Mesenchymal stem cell (in vitro differentiated cells and primary cell): ENCODE data around the gene ROCK2.

Experiments
- DNase-seq: peaks from one replicate; pipeline ENCODE4 v3.0.0-alpha.2; 2013
- H2AFZ ChIP-seq: one replicate; pipeline ENCODE4 v1.6.1; 2013; ENCODE audit warnings: low read depth, mild to moderate bottlenecking, control low read depth, inconsistent platforms, low read length, moderate library complexity
- H2AK5ac ChIP-seq: 2 replicates; pipeline ENCODE4 v1.6.1; 2013; ENCODE audit warnings: low read length, moderate library complexity, mild to moderate bottlenecking, inconsistent platforms; ENCODE audit not compliant: severe bottlenecking
- H2BK120ac ChIP-seq: one replicate; pipeline ENCODE4 v1.6.1; 2013; ENCODE audit warnings: low read depth, mild to moderate bottlenecking, inconsistent platforms, low read length, moderate library complexity
- H2BK12ac ChIP-seq, 2 experiments: one replicate each; pipeline ENCODE4 v1.6.1; 2013; ENCODE audit warnings: inconsistent platforms in 2 of 2, low read length in 2 of 2, mild to moderate bottlenecking in 2 of 2, moderate library complexity in 2 of 2, control low read depth in 1 of 2
- H2BK15ac ChIP-seq: one replicate; pipeline ENCODE4 v1.6.1; 2013; ENCODE audit warnings: mild to moderate bottlenecking, low read depth, inconsistent platforms; ENCODE audit not compliant: poor library complexity, severe bottlenecking
- H2BK5ac ChIP-seq: 2 replicates; pipeline ENCODE4 v1.6.1; 2013; ENCODE audit warnings: low read depth, mild to moderate bottlenecking, low read length, control low read depth, inconsistent platforms; ENCODE audit not compliant: poor library complexity, severe bottlenecking
- H3K14ac ChIP-seq, 2 experiments: one replicate each; pipeline ENCODE4 v1.6.1; 2013; ENCODE audit warnings: inconsistent platforms in 2 of 2, low read length in 2 of 2, control low read depth in 1 of 2, mild to moderate bottlenecking in 1 of 2, moderate library complexity in 1 of 2
- H3K18ac ChIP-seq, 2 experiments: one replicate each; pipeline ENCODE4 v1.6.1; 2013; ENCODE audit warnings: inconsistent platforms in 2 of 2, low read length in 2 of 2, control low read depth in 1 of 2, low read depth in 1 of 2, mild to moderate bottlenecking in 1 of 2
- H3K23ac ChIP-seq, 2 experiments: one replicate each; pipeline ENCODE4 v1.6.1; 2013; ENCODE audit warnings: inconsistent platforms in 2 of 2, low read length in 2 of 2, mild to moderate bottlenecking in 2 of 2, moderate library complexity in 2 of 2, control low read depth in 1 of 2
- H3K27ac ChIP-seq: 2 replicates; pipeline ENCODE4 v1.5.1; 2013; ENCODE audit warnings: mild to moderate bottlenecking, moderate library complexity, low read length, control low read depth, inconsistent platforms; ENCODE audit not compliant: poor library complexity, severe bottlenecking
- H3K27me3 ChIP-seq, 2 experiments: 2 replicates each; pipeline versions ENCODE4 v1.6.1 to v1.7.0; 2013; ENCODE audit warnings: low read length in 2 of 2, mild to moderate bottlenecking in 2 of 2, moderate library complexity in 2 of 2, control low read depth in 1 of 2, inconsistent platforms in 1 of 2; ENCODE audit not compliant: control insufficient read depth in 1 of 2, insufficient read depth in 1 of 2
- H3K36me3 ChIP-seq, 2 experiments: 2 replicates each; pipeline versions ENCODE4 v1.6.1 to v1.7.0; 2013; ENCODE audit warnings: low read length in 2 of 2, control low read depth in 1 of 2, inconsistent platforms in 1 of 2, low read depth in 1 of 2, mild to moderate bottlenecking in 1 of 2; ENCODE audit not compliant: insufficient read depth in 2 of 2, control insufficient read depth in 1 of 2
- H3K4ac ChIP-seq, 2 experiments: one replicate each; pipeline ENCODE4 v1.6.1; 2013; ENCODE audit warnings: inconsistent platforms in 2 of 2, low read length in 2 of 2, mild to moderate bottlenecking in 2 of 2, moderate library complexity in 2 of 2, control low read depth in 1 of 2, low read depth in 1 of 2
- H3K4me1 ChIP-seq: 2 replicates; pipeline ENCODE4 v1.6.1; 2013; ENCODE audit warnings: low read depth, low read length, control low read depth; ENCODE audit not compliant: control insufficient read depth, insufficient read depth
- H3K4me2 ChIP-seq: 2 replicates; pipeline ENCODE4 v1.6.1; 2013; ENCODE audit warnings: low read length, mild to moderate bottlenecking, inconsistent platforms; ENCODE audit not compliant: poor library complexity, severe bottlenecking
- H3K4me3 ChIP-seq, 2 experiments: 2 replicates each; pipeline versions ENCODE4 v1.5.1 to v1.7.0; 2013; ENCODE audit warnings: low read length in 2 of 2, mild to moderate bottlenecking in 2 of 2, control low read depth in 1 of 2, low read depth in 1 of 2; ENCODE audit not compliant: insufficient read depth in 1 of 2
- H3K79me1 ChIP-seq: replicated peaks from 2 replicates; pipeline ENCODE4 v1.6.1; 2013; ENCODE audit warnings: mild to moderate bottlenecking, control low read depth, low read length, inconsistent platforms; ENCODE audit not compliant: poor library complexity, severe bottlenecking
- H3K9ac ChIP-seq: 2 replicates; pipeline ENCODE4 v1.7.0; 2013; ENCODE audit warnings: mild to moderate bottlenecking, low read length, moderate library complexity
- H3K9me3 ChIP-seq: 2 replicates; pipeline ENCODE4 v1.7.0; 2013; ENCODE audit warnings: mild to moderate bottlenecking, low read length; ENCODE audit not compliant: control insufficient read depth
- H4K8ac ChIP-seq: one replicate; pipeline ENCODE4 v1.6.1; 2013; ENCODE audit warnings: inconsistent platforms, mild to moderate bottlenecking, low read length, moderate library complexity
- H4K91ac ChIP-seq: one replicate; pipeline ENCODE4 v1.6.1; 2013; ENCODE audit warnings: mild to moderate bottlenecking, low read length, inconsistent platforms
- WGBS: methylation state at CpG from one replicate; pipeline ENCODE4 v1.1.7; 2013; ENCODE audit warnings: mixed read lengths; 5-methylcytosine and 5-hydroxymethylcytosine counted together

ROCK2 gene

GRCh38 chr2:11367170-11367730, 22.8 kb upstream of the ROCK2 start:
- no peak overlapping the region for H3K9ac ChIP-seq
- H3K18ac ChIP-seq: no peak overlapping the region
- H3K4me1 ChIP-seq: no peaks in the 10 kb centered on the region
- H3K27me3 ChIP-seq: no peaks in the 10 kb centered on the region
- H3K4ac ChIP-seq: no peak overlapping the region
- H3K9me3 ChIP-seq: no peaks in the 10 kb centered on the region
- H2BK120ac ChIP-seq: no peak overlapping the region
- no CpG with 5 or more reads among the region's 1 CpG for WGBS
- no peak overlapping the region for H3K14ac ChIP-seq
- no peak overlapping the region for H2BK5ac ChIP-seq
- no peak overlapping the region for H2AK5ac ChIP-seq
- no peak overlapping the region for H3K23ac ChIP-seq
- no peak overlapping the region for H4K8ac ChIP-seq
- no peak for DNase-seq
- no peaks in the 10 kb centered on the region for H3K36me3 ChIP-seq
- no peaks in the 10 kb centered on the region for H3K79me1 ChIP-seq
- H2AFZ ChIP-seq: no peak overlapping the region
- H4K91ac ChIP-seq: no peak overlapping the region
- no peak overlapping the region for H3K4me3 ChIP-seq
- no peak overlapping the region for H2BK12ac ChIP-seq
- no peak overlapping the region for H2BK15ac ChIP-seq
- no peak overlapping the region for H3K4me2 ChIP-seq
- H3K27ac ChIP-seq: no peak overlapping the region

GRCh38 chr2:11366326-11366741, 21.9 kb upstream of the ROCK2 start:
- DNase-seq: no peak
- H3K4ac ChIP-seq: no peak overlapping the region
- no CpG with 5 or more reads among the region's 5 CpGs for WGBS

GRCh38 chr2:11365096-11365879, 20.9 kb upstream of the ROCK2 start:
- Histone ChIP-seq H2AK5ac (no peak overlapping the region), H2BK12ac (peak overlapping the region in 1 of 2 experiments; percentile 51), H2BK120ac (peak overlapping the region; percentile 27), H3K14ac (no peak overlapping the region), H4K91ac (peak overlapping the region; percentile 80), H3K36me3 (no peaks in the 10 kb centered on the region), H3K9ac (no peak overlapping the region), H3K4me3 (no peak overlapping the region), H3K4me2 (no peak overlapping the region), H3K27me3 (no peaks in the 10 kb centered on the region), H3K9me3 (no peaks in the 10 kb centered on the region), H2AFZ (peak overlapping the region; percentile 1), H3K79me1 (no peaks in the 10 kb centered on the region), H3K4ac (peak overlapping the region in 1 of 2 experiments; percentile 53), H4K8ac (peak overlapping the region; percentile 98), H3K4me1 (no peaks in the 10 kb centered on the region), H2BK5ac (no peak overlapping the region), H3K23ac (peak overlapping the region in 1 of 2 experiments; percentile 5), H3K18ac (peak overlapping the region; percentile 42 to 75), H2BK15ac (peak overlapping the region; percentile 28), H3K27ac (no peak overlapping the region)
- no peak for DNase-seq
- 42% methylated on average over 7 of the region's 7 CpGs for WGBS

More at GRCh38 chr2:11366326-11366741, 21.9 kb upstream of the ROCK2 start:
- Histone ChIP-seq H3K9me3 (no peaks in the 10 kb centered on the region), H3K23ac (no peak overlapping the region), H2AFZ (no peak overlapping the region), H2BK15ac (no peak overlapping the region), H3K27ac (no peak overlapping the region), H2BK12ac (no peak overlapping the region), H3K4me1 (no peaks in the 10 kb centered on the region), H4K91ac (no peak overlapping the region), H3K79me1 (no peaks in the 10 kb centered on the region), H2AK5ac (no peak overlapping the region), H4K8ac (no peak overlapping the region), H2BK120ac (no peak overlapping the region), H3K18ac (no peak overlapping the region), H3K9ac (no peak overlapping the region), H3K14ac (no peak overlapping the region), H3K4me3 (no peak overlapping the region), H3K4me2 (no peak overlapping the region), H3K36me3 (no peaks in the 10 kb centered on the region), H2BK5ac (no peak overlapping the region), H3K27me3 (no peaks in the 10 kb centered on the region)

GRCh38 chr2:11364565-11364887, 20.1 kb upstream of the ROCK2 start:
- Histone ChIP-seq H2BK120ac (no peak overlapping the region), H2AFZ (no peak overlapping the region), H3K9me3 (no peaks in the 10 kb centered on the region), H3K27ac (no peak overlapping the region), H2BK12ac (no peak overlapping the region), H3K14ac (no peak overlapping the region), H3K9ac (no peak overlapping the region), H3K4me1 (no peaks in the 10 kb centered on the region), H2AK5ac (no peak overlapping the region), H2BK5ac (no peak overlapping the region), H2BK15ac (no peak overlapping the region), H3K36me3 (no peaks in the 10 kb centered on the region), H3K4ac (no peak overlapping the region), H3K18ac (no peak overlapping the region), H3K4me2 (no peak overlapping the region), H3K23ac (no peak overlapping the region), H3K4me3 (no peak overlapping the region), H3K79me1 (no peaks in the 10 kb centered on the region), H4K8ac (no peak overlapping the region), H3K27me3 (no peaks in the 10 kb centered on the region), H4K91ac (no peak overlapping the region)
- WGBS: 96% methylated on average over 6 of the region's 7 CpGs
- no peak for DNase-seq
